SH-SY5Y (cell line): Measurements from ENCODE around the gene CIDEC.

Source experiments
- GATA2 ChIP-seq: IDR thresholded peaks from 2 replicates; pipeline ENCODE4 v1.6.1; 2011; ENCODE audit warnings: mild to moderate bottlenecking, low read depth, low read length
- GATA3 ChIP-seq: IDR thresholded peaks from 2 replicates; pipeline ENCODE4 v1.6.1; 2011; ENCODE audit warnings: low read depth, mild to moderate bottlenecking, low read length, moderate library complexity

Gene CIDEC

GRCh38 chr3:9863058-9863772 is 16.8 kb downstream of the CIDEC start:
- TF ChIP-seq GATA3 (no peak), GATA2 (no peak)

GRCh38 chr3:9862391-9863057 is 17.5 kb downstream of the CIDEC start:
- TF ChIP-seq GATA2, result no peak
- TF ChIP-seq GATA3, result no peak

- TF ChIP-seq GATA3 (no peak), GATA2 (no peak)
Observed at GRCh38 chr3:9861626-9862130, 18.4 kb downstream of the CIDEC start.

- TF ChIP-seq GATA2, result no peak
- no peak for TF ChIP-seq GATA3
Observed at GRCh38 chr3:9861201-9861600, 18.9 kb downstream of the CIDEC start.

- TF ChIP-seq GATA2 (no peak), GATA3 (no peak)
Observed at GRCh38 chr3:9859530-9860025, 20.5 kb downstream of the CIDEC start.

GRCh38 chr3:9855594-9855993 is 24.5 kb downstream of the CIDEC start:
- TF ChIP-seq GATA3, result no peak
- TF ChIP-seq GATA2, result no peak

GRCh38 chr3:9852528-9852927 is 27.5 kb downstream of the CIDEC start:
- TF ChIP-seq GATA3 (no peak), GATA2 (no peak)

GRCh38 chr3:9851926-9852325 is 28.1 kb downstream of the CIDEC start:
- 0 out of 2 replicates have a peak, but pooled peaks have one; percentile 16 for TF ChIP-seq GATA2

GRCh38 chr3:9846931-9847488 is 33.0 kb downstream of the CIDEC start:
- TF ChIP-seq GATA2 (no peak), GATA3 (no peak)

GRCh38 chr3:9846231-9846630 is 33.8 kb downstream of the CIDEC start:
- TF ChIP-seq GATA2 (no peak), GATA3 (no peak)

- TF ChIP-seq GATA3, result no peak
- no peak for TF ChIP-seq GATA2
Observed at GRCh38 chr3:9843715-9844438, 36.2 kb downstream of the CIDEC start, which contains the start of gene RPUSD3. Gene RPUSD3, minus strand, starts transcription at chr3:9844008. Its CDS starts 18 bp downstream, at chr3:9843990.

GRCh38 chr3:9841015-9841414 is 39.0 kb downstream of the CIDEC start:
- TF ChIP-seq GATA3 (no peak), GATA2 (no peak)

- TF ChIP-seq GATA2 (no peak), GATA3 (no peak)
Observed at GRCh38 chr3:9838856-9839255, 41.2 kb downstream of the CIDEC start.
